Brain pericyte (primary cell): ENCODE measurements around the gene PPP1R27.

Source experiments
- DNase-seq: peaks from one replicate; pipeline ENCODE4 v3.0.0-alpha.2; 2012; ENCODE audit warnings: low read depth, low spot score

Gene PPP1R27

DNA sequence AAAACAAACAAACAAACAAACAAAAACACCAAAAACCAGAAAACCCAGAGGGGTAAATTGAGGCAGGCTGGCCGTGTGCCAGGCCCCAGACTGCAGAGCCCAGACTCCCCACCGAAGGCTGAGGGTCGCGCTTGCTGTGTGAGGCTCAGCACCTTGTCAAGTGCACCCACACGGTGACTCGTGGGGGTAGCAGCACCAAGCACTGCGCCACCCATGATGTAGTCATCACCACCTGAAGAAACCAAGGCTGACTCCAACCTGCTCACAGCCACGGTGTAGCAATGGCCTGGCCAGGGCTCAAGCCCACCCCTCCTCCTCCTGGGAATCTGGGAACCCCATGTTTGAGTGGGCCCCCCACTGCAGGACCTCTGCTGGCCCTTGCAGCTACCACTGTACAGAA, 13.7 kb downstream of the PPP1R27 start:
- DNase-seq: no peak

DNA sequence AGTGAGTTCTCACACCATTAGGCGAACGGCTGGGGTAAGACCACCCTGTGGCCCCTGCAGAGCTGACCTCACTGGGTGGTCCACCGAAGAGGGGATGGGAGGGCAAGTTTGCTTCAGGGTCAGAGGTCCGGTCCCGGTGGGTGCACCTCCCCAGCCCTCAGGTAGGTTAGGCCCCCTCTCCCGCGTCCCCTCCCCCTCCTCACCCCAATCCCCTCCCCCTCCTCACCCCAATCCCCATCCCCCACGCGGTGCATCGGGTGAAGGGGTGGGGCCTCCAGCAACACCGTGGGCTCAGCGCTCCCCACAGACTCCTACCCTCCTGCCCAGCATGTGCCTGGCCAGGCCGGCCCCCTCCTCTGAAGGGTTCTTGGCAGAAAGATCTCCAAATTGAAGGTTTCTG, 15.1 kb downstream of the PPP1R27 start:
- no peak for DNase-seq

GRCh38 chr17:81817758-81818147, 17.1 kb downstream of the PPP1R27 start:
- no peak for DNase-seq

- no peak for DNase-seq
Observed at GRCh38 chr17:81815646-81815986, 19.2 kb downstream of the PPP1R27 start.

DNA sequence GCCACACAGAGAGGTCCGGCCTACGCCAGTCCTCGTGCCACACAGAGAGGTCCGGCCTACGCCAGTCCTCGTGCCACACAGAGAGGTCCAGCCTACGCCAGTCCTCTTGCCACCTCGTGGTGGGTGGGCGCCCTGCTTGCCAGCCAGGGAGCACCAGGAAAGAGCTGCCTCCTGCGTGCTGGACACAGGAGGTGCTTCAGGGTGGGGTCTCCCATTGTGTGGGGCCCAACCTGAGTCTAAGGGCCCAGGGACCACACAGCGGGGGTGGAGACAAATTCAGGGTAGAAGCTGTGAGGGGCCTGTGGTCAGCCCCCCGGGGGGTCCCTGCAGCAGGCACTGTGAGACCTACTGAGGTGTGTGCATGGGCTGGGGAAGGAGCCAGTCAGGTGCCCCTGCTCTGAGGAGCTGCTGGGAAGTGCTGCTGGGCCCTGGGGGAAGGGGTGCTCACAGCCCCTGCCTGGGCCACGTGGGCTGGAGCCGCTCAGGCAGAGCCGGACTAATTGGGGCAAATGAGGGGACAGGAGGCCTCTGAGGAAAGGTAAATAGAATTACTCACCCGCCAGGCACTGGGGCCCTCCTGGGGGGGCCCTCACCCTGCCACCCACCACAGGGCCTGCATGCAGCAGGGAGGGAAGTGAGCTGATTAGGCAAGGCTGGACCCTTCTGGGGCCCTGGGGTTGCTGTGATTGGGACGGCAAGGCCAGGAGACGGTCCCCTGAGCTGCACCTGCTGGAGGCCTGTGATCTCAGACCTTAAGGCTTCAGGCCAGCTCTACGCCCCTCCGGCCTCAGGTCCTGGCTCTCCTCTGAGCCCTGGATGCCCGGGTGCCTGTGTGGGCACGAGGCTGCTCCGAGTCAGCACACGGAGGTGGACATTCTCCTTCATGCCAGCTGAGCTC, 19.9 kb downstream of the PPP1R27 start:
- no peak for DNase-seq

DNA sequence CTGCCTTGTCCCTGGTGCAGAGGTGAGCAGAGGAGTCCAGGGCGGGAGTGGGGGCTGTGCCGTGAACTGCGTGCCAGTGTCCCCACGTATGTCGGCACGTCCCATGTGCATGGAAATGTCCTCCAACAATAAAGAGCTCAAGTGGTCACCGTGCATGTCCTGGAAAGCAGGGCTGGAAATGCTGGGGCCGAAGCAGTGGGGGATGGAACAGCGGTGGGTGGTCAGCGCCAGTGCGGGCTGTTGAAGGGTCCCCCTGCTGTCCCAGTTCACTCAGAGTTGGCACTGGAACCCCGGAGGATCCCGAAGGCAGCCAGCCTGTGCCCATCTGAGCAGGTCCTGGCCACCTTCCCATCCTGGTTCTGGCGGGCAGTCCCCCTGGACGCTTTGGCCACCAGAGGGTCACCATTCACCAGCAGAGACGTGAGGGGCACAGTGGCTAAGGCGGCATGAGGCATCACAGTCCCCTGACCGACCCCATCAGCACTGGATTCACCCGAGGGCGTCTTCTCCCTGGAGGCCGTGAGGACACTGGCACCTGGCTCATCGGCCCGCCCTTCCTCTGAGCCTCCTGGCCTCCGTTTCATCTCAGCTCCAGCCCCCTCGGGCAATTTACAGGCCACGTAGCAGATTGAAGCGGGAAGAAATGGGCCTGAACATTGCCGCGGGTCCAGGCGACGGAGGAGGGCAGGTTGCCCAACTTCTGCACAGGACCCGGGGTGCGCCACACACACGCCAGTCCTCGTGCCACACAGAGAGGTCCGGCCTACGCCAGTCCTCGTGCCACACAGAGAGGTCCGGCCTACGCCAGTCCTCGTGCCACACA, 20.8 kb downstream of the PPP1R27 start:
- no peak for DNase-seq

DNA sequence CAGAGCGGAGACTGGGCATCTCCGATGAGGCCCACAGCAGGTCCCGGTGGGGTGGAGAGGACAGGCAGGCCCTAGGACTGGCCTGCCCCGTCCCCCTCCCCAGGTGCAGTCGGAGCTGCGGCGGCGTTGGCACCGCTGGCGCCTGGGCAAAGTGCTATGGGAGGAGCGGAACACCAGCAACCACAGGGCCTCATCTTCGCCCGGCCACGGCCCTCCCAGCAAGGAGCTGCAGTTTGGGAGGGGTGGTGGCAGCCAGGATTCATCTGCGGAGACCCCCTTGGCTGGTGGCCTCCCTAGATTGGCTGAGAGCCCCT, 21.5 kb downstream of the PPP1R27 start:
- DNase-seq: no peak

DNA sequence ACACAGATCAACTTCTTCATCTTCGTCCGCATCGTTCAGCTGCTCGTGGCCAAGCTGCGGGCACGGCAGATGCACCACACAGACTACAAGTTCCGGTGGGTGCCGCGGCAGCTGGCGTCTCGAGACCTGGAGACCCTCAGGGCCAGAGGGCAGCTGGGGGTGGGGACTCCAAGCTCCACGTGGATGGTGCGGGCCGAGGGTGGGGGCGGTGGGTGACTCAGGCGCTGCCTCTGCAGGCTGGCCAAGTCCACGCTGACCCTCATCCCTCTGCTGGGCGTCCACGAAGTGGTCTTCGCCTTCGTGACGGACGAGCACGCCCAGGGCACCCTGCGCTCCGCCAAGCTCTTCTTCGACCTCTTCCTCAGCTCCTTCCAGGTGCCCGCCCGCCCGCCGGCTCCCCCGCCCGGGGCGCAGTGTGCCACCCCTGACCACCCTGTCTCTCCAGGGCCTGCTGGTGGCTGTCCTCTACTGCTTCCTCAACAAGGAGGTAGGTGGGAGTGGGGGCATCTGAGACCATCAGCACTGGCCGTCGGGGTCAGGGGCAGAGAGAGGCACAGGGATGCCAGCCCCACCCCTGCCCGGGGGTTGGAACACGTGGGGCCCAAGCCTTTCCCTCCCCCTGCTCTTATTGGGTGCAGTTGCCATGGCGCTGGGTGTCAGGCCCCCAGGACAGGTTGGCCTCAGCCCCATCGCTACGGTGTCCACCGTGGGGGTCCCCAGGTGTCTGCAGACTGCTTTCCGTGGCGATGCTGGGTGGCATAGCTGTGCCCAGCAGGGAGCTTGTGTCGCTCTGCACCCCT, 22.1 kb downstream of the PPP1R27 start:
- DNase-seq: no peak

GRCh38 chr17:81811705-81812570, 22.9 kb downstream of the PPP1R27 start:
- DNase-seq: no peak

DNA sequence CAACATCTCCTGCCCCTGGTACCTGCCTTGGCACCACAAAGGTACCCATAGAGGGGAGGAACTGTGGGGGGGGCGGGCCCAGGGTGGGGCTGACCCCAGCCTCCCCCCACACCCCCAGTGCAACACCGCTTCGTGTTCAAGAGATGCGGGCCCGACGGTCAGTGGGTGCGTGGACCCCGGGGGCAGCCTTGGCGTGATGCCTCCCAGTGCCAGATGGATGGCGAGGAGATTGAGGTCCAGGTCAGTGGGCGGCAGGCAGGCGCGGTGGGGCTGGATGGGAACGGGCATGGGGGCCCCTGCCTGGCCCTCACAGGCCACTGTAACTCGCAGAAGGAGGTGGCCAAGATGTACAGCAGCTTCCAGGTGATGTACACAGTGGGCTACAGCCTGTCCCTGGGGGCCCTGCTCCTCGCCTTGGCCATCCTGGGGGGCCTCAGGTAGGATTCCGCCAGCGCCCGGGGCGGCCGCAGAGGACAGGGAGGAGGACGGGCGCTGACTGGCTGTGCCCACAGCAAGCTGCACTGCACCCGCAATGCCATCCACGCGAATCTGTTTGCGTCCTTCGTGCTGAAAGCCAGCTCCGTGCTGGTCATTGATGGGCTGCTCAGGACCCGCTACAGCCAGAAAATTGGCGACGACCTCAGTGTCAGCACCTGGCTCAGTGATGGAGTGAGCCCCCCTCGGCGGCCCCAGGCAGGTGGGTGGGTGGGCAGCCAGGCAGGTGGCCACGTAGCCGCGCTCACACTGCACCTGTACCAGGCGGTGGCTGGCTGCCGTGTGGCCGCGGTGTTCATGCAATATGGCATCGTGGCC, 23.8 kb downstream of the PPP1R27 start:
- no peak for DNase-seq

- DNase-seq: no peak
Observed at GRCh38 chr17:81810476-81810875, 24.4 kb downstream of the PPP1R27 start.

- DNase-seq: no peak
Observed at GRCh38 chr17:81809556-81809998, 25.3 kb downstream of the PPP1R27 start.

DNA sequence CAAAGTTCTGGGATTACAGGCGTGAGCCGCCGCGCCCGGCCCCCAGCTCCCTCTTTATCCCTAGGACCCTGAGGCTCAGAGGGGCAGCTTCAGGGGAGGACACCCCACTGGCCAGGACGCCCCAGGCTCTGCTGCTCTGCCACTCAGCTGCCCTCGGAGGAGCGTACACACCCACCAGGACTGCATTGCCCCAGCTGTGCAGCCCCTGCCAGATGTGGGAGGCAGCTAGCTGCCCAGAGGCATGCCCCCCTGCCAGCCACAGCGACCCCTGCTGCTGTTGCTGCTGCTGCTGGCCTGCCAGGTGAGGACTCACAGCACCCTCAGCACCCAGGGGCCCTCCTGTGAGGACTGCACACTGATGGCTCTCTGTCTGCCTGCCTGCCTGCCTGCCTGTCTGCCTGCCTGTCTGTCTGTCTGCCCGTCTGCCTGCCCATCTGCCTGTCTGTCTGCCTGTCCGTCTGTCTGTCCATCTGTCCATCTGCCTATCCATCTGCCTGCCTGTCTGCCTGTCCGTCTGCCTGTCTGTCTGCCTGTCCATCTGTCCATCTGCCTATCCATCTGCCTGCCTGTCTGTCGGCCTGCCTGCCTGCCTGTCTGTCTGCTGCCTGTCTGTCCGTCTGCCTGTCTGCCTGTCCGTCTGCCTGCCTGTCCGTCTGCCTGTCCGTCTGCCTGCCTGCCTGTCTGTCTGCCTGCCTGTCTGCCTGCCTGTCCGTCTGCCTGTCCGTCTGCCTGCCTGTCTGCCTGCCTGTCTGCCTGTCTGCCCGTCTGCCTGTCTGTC, 25.9 kb downstream of the PPP1R27 start:
- DNase-seq: no peak

DNA sequence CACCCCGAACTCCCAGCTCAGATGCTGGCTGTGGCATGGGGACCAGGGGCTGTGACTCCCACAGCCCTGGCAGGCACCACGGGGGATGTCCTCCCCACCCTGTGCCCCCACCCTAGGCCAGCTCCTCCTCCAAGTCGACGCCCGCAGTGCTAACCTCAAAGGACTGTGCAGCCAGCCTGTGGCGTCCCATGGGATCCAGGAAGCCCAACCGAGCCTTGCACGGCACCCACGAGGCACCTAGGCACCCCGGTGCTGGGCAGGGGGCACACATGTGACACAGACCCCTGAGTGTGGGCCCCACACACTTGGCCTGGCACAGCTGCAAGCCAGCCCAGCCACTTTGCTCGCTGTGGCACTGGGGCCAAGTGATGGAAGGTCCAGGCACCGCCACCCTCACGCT, 27.0 kb downstream of the PPP1R27 start:
- DNase-seq: no peak

DNA sequence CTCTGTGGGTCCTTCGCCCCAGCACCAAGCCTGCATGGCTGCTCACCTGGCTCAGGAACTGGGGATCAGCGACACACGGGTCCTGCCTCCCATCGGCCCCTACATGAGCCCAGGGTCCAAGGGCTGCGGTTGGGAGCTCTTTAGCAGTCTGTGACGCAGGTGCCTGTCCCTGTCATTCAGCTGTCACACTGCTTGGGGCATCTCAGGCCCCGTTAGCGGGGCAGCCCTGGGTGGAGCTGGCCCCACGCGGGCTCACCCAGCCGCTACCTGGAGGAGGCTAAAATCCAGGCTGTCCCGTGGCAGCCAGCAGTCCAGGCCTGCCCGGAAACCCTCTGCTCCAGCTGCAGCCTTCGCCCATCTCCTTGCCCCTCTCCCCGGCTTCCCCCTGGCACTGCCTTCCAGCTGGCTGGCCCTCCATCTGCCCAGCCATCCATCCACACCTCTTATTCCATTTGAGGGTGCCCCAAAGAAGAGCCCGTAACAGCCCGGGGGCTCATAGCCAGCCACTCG, 27.6 kb downstream of the PPP1R27 start:
- no peak for DNase-seq

DNA sequence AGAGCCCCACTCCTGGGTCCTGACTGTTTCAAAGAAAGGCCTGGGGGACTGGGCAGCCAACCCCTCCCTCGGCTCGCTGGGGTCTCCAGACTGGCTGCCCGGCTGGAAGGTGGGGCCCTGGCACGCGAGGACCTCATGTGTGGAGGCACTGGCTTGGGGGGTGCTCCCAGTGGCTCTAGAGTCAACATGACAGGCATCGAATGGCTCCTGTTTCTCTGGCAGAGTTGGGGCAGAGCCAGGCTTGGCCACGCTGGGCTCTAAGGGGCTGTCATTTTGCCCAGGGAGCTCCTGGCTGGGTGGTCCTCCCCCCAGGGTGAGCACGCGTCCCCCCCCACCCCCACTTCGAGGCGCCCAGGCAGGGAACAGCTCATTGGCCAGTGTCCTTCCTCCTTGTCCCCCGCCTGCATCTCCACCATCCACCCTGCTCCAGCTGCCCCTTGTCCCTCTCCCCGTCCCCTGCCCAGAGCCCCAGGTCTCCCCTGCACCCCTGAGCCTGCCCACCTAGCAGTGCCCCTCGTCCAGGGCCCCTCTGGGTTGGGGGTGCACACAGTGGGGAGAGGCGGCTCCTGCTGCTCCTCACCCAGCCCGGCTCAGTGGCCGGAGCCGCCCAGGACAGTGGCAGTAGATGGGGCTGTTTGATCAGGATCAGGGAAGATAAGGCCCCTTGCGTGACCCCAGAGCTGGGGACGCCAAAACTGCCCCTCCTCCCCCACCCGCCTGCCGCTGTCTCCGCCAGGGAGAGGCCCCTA, 28.2 kb downstream of the PPP1R27 start:
- DNase-seq: no peak

DNA sequence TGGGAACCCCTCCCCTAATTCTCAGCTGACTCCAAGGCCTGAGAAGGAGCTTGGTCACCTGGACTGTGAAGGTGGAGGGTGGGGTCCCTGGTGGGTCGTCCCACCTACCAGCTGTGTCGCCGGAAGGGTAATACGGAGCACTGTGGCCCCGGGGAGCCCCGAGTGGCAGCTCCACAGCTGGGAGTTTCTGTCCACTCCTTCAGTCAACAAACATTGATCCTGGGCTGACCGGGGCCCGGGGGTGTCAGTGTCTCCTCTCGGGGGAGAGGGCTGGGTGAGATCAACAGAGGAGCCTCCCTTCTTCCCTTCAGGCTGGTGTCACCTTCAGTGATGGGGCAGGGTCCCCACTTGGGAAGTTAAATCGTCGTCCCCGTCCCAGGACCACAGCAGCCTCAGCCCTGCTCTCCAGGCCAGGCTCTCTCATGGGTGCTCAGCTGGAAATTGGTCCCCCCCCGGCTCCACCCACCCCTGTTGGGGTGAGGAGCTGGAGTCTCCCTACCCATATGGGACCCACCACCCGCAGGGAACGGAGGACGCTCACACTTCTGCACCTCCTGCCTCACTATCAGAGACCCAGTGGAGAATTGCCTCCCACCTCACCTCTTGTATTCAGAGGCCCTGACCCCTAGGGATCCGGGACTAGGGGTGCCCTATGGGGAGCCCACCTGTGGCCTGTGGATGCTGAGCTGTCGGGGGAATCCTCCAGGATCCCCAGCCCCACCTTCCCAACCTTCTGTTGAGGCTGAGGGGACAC, 29.0 kb downstream of the PPP1R27 start:
- DNase-seq: no peak
